SW 1271 (cell line): ENCODE data around the gene AUTS2.

Source experiments
- DNase-seq, 2 experiments: peaks; one replicate each; lab custom pipeline; 2025; lab: John Stamatoyannopoulos, UW

The AUTS2 gene

GRCh38 chr7:70597066-70597465 lies 998.8 kb downstream of the AUTS2 start:
- no peak for DNase-seq

GRCh38 chr7:70598976-70599375 lies 1000.7 kb downstream of the AUTS2 start:
- no peak for DNase-seq

GRCh38 chr7:70599446-70600190 lies 1001.3 kb downstream of the AUTS2 start:
- no peak for DNase-seq

DNA sequence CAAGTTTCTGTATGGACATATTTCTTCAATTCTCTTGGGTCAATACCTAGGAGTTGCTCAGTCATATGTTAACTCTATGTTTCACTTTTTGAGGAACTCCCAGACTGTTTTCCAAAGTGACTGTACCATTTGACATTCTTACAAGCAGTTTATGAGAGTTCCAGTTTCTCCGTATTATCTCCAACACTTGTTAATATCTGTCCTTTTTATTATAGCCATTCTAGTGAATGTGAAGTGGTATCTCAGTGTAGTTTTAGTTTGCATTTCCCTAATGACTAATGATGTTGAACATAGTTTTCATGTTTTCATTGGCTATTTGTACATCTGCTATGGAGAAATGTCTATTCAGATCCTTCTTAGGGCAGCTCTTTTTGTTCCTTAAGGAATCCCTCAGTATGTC lies 1002.7 kb downstream of the AUTS2 start:
- DNase-seq: no peak

GRCh38 chr7:70602117-70602516 lies 1003.8 kb downstream of the AUTS2 start:
- DNase-seq: no peak

GRCh38 chr7:70607281-70607680 lies 1009.0 kb downstream of the AUTS2 start:
- DNase-seq: no peak

DNA sequence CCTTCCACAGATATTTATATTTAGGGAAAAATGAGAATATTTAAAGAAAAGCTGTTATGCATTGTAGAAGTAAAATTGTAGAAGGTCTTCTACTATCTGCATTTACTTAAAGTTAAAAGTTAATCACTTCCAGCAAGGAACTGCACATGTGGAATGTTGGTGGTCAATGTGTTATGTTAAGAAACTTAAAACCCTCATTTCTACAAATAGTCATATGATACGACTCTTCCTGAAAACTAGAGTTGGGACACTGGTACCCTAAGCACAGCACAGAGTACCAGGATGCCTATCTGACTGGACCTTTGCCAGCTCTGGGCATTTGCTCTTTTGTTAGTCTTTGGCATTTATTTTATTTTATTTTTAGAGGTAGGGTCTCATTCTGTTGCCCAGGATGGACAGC lies 1009.5 kb downstream of the AUTS2 start:
- DNase-seq: no peak

GRCh38 chr7:70608229-70608628 lies 1010.0 kb downstream of the AUTS2 start:
- DNase-seq: no peak

GRCh38 chr7:70612811-70613210 lies 1014.5 kb downstream of the AUTS2 start:
- no peak for DNase-seq

GRCh38 chr7:70614237-70615045 lies 1016.2 kb downstream of the AUTS2 start:
- no peak for DNase-seq

DNA sequence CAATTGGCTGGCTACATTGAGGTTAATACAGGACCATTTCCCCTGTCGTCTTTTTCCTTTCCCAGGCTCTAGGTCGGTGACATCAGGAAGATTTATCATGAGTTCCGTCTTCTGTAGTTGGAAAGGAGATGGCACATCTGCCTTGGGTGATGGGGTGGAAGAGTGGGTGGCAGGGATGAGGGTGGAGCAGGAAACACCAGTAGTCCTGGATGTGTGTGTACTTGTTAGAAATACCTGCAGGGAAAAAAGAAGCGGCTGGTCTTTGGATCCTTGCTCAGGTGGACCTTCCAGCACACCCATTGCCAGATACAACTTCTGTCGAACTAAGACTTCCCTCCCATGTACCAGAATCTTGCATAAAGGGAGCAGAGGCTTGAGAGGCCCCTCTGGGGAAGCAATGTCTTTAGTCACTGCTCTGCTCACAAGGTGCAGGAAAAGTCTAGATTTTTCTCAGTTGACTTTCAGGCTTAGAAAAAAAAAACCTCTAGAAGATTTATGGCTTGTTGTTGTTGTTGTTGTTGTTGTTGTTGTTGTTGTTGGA lies 1016.9 kb downstream of the AUTS2 start:
- no peak for DNase-seq

DNA sequence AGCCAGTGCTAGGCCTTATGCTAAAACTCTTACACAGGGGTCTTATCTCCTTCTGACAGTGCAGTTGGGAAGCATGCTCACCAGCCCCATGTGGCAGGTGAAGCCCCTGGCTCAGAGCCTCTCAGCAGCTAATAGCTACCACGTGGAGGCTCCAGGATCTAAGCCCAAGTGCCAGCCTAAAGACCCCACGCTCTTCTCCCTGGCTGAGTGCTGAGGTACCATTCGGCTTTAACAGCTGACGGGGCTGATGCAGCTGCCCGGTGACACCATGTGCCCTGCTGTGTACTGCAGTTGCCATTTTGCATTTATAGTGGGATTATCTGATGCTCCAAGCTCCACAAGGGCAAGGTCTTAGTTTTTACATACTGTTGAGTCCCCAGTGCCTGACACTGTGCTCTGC lies 1017.9 kb downstream of the AUTS2 start:
- DNase-seq: no peak

DNA sequence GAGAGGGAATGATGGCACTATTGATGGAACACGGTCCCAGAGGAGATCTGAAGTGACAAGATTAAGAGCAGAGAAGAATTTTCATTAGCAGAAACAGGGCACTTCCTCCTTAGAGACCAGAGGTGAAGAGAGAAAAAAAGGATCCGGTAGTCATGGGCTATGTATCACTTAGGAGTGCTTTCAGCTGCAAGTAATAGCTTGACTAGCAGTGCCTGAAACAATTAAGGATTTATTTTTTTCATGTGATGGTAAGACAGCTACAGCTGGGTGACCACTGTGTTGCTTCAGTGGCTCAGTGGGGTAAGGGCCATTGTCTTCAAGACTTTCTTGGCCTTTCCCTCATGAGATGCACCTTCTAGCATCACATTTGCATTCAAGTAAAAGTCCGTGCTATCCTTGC lies 1018.5 kb downstream of the AUTS2 start:
- DNase-seq: no peak

DNA sequence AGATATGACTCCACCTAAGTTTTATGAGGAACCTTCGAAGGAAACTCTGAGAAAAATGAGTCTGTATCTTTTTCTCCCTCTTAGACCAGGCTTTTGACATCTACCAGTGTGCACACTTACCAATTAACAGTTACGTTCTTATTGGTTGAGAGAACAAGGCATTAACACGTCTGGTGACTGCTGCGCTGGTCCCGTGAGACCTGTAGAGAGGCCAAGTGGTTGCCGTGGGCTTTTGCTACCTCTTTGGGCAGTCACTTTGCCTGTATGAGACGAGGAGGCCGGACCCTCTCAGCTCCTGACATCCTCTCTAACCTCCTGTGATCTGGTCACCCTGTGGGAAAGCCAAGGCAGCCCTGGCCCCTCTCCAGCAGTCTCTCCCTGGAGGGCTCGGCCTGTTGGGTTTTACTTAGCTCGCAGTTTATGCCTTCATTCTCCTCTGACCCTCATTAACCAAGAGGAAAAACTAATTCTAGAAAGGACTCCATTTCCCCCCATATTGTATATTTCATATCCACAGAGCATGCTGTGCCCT lies 1019.8 kb downstream of the AUTS2 start:
- DNase-seq: no peak

- no peak for DNase-seq
Observed at GRCh38 chr7:70619130-70619529, 1020.9 kb downstream of the AUTS2 start.

- no peak for DNase-seq
Observed at GRCh38 chr7:70619659-70620058, 1021.4 kb downstream of the AUTS2 start.

- no peak for DNase-seq
Observed at GRCh38 chr7:70620333-70621055, 1022.2 kb downstream of the AUTS2 start.

- no peak for DNase-seq
Observed at GRCh38 chr7:70621954-70622600, 1023.8 kb downstream of the AUTS2 start.

GRCh38 chr7:70622936-70623335 lies 1024.7 kb downstream of the AUTS2 start:
- no peak for DNase-seq

DNA sequence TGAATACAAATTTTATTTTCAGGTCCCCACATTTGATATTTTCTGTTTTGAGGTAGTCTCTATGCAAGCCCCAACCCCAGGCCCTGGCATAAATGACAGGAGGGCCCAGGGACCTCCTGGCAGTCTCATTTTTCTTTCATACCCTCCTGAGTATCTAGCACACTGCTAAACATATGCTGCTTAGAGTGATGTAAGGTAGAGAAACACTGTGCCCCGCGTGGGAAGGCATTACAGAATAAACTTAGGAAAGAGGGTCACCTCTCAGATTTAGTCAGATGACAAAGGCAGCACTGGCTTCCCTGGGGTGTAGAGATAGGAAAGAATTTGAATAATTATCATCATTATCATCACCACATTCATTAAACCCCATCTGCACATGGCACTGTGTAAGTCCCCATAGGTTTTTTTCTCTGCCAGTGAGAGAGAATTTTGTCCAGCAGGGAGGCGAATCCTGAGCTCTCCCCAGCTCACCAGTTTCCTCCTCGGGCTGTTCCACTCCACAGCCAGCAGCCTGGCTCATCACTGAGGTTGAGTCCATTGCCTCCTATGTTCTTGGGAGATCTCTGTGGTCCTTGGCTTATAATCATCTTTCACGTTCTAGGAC lies 1026.3 kb downstream of the AUTS2 start:
- DNase-seq: no peak

- DNase-seq: no peak
Observed at GRCh38 chr7:70627461-70627860, 1029.2 kb downstream of the AUTS2 start.
